Activated CD8-positive, alpha-beta memory T cell treated with anti-CD3 and anti-CD28 coated beads, Interleukin-2, amount 10 ng/mL, durations not matched to agents 7 days and 5 days (primary cell): ENCODE data around the gene SELENOT. TPM values are rescaled to one million over a fixed set of nuclear protein-coding genes. Genes with fewer than 3 reads are reported as not detected.
A peak's percentile ranks its signal among the peaks of the same experiment; 100 is the strongest.

Source experiments
- ATAC-seq: fragments of 150-1000 bp; cut with Tn5 transposase; one replicate; pipeline ENCODE4 v1.10.0; 2021; ENCODE audit warnings: moderate library complexity
- CTCF ChIA-PET: fragments of 350-600 bp; sonication (Branson Sonifier 250); formaldehyde crosslinking; loops from one replicate; lab custom pipeline; 2021; ENCODE audit warnings: antibody characterized with exemption; lab: Charles Lee
- DNase-seq: peaks from one replicate; pipeline ENCODE4 v3.0.0-alpha.2; 2020
- H3K27ac Mint-ChIP-seq: one replicate; pipeline ENCODE4 v1.8.0; 2021; ENCODE audit warnings: mild to moderate bottlenecking, mixed read lengths
- H3K27me3 Mint-ChIP-seq: one replicate; pipeline ENCODE4 v1.8.0; 2021; ENCODE audit warnings: mixed read lengths
- H3K36me3 Mint-ChIP-seq: one replicate; pipeline ENCODE4 v1.8.0; 2021; ENCODE audit warnings: mild to moderate bottlenecking, mixed read lengths
- H3K4me1 Mint-ChIP-seq: one replicate; pipeline ENCODE4 v1.8.0; 2021; ENCODE audit warnings: mixed read lengths
- H3K4me3 Mint-ChIP-seq: one replicate; pipeline ENCODE4 v1.8.0; 2021; ENCODE audit warnings: mild to moderate bottlenecking, moderate library complexity, mixed read lengths
- H3K9me3 Mint-ChIP-seq: one replicate; pipeline ENCODE4 v1.8.0; 2022; ENCODE audit warnings: low read depth, mixed read lengths
- total RNA-seq, 2 experiments: library from RNA; stranded (reverse); gene quantifications; one replicate each; pipeline ENCODE4 v1.2.3, GENCODE V29; 2021

Gene SELENOT, protein sequence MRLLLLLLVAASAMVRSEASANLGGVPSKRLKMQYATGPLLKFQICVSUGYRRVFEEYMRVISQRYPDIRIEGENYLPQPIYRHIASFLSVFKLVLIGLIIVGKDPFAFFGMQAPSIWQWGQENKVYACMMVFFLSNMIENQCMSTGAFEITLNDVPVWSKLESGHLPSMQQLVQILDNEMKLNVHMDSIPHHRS
- total RNA-seq, result 100 to 1,000 TPM in 1 of 2 experiments, 10 to 100 TPM in 1; 98.5 to 130 TPM

DNA sequence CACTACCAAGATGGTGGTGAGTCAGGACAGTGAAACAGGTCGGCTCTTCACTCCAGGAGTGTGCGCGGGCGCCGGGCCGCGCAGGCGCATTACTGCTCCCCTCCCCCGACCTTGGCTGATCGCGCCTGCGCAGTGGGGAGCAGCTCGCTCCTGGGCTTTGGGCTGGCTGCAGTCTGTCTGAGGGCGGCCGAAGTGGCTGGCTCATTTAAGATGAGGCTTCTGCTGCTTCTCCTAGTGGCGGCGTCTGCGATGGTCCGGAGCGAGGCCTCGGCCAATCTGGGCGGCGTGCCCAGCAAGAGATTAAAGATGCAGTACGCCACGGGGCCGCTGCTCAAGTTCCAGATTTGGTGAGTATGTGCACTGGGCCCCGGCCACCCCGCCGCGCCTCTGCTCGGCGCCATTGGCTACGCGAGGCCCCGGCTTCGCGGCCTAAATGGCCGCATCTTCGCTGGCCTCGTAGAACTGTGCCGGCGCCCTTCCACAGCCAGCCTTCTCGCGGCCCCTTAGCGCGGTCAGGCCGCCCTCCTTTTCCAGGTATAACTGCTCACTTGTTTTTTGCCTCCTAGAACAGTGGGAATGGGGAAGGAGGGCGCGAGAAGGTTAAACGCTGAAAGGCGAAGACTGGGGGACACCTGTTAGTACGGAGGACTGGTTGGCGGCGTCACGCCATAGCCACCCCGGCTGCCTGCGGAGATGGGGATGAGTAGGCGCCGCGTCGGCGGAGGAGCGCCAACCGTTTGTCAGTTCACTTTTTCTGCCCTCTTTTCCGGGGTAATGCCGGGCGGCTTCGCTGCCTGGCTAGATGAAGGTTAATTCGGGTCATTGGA is at the start of gene SELENOT:
SELENOT (plus strand) TSS at position 169 of the 827 bp plus-strand sequence; CDS start at position 211, 42 bp downstream.
- Mint-ChIP-seq H3K27me3 (no peaks in the 10 kb centered on the region), H3K36me3 (peaks cover 34% of the 10 kb centered on the region), H3K9me3 (no peaks in the 10 kb centered on the region), H3K4me1 (peaks cover 60% of the 10 kb centered on the region), H3K4me3 (peak within 1 kb of the TSS; percentile 86), H3K27ac (peak within 1 kb of the TSS; percentile 99)
- peak; percentile 95 for DNase-seq
- peak; percentile 91 for ATAC-seq
- CTCF ChIA-PET, result interaction anchor here (0.6 to 1.3 kb wide), 9 partner anchors 10 to 160 kb away, joined by 3 to 7 read pairs (median 4); partner anchors contain the start of genes SERP1 and SIAH2

DNA sequence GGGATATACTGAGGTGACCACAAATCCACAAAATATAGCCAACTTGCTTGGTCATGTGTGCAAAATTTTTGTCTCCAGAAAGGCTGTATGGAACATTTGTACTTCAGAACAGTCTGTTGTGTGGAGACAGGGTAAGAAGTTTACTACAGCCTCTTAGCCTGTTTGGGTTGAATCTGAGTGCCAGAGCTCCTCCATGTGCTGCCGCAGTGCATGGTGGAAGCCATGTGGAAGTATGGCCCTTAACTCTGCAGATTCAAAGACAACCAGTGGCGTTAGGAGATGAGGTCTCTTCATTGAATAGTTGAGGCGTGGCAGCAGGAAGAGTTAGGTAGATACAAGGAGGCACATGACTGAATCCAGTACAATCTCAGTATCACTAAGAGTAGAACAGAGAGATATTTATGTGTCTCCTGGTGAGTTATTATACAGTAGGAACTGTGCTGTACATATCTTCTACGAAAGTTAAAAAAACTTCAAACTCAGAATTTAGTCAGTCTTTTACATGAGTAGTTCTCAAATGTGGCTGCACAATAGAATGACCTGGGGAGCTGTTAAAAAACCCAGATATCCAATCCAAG is 47.2 kb upstream of the SELENOT start:
- ATAC-seq (peak; percentile 20), DNase-seq (no peak)
- peaks cover 55% of the 10 kb centered on the region for H3K36me3 Mint-ChIP-seq
- CTCF ChIA-PET, result interaction anchor here (1.3 kb wide), 1 partner anchor 10 kb away, joined by 3 read pairs; the partner anchor contains the start of genes EIF2A and SERP1
- peaks cover 36% of the 10 kb centered on the region for H3K4me1 Mint-ChIP-seq
- no peak overlapping the region for H3K4me3 Mint-ChIP-seq
- no peaks in the 10 kb centered on the region for H3K9me3 Mint-ChIP-seq
- H3K27ac Mint-ChIP-seq, result no peak overlapping the region
- H3K27me3 Mint-ChIP-seq, result no peaks in the 10 kb centered on the region

DNA sequence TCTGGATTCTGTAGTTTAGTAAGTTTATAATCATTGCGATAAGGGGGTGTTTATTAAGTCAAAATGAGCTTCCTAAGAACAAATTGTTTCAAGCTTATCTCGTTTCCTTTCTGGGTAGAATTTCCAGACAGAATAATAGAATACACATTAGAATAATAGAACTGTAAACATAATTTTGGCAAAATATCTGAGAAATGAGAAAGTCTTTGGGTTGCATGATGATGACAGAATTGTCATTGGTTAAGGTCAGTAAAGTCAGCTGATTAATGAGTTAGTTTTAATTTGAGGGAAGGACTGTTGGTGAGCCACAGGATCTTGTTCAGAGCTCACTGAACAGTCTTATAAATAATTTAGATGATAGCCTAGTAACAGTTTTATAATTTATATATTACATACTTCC is 46.3 kb upstream of the SELENOT start:
- ATAC-seq, result no peak
- no peaks in the 10 kb centered on the region for H3K9me3 Mint-ChIP-seq
- H3K27ac Mint-ChIP-seq, result no peak overlapping the region
- CTCF ChIA-PET, result interaction anchor here (1.3 kb wide), 1 partner anchor 10 kb away, joined by 3 read pairs; the partner anchor contains the start of genes EIF2A and SERP1
- peaks cover 33% of the 10 kb centered on the region for H3K4me1 Mint-ChIP-seq
- peaks cover 55% of the 10 kb centered on the region for H3K36me3 Mint-ChIP-seq
- no peak overlapping the region for H3K4me3 Mint-ChIP-seq
- H3K27me3 Mint-ChIP-seq, result no peaks in the 10 kb centered on the region
- no peak for DNase-seq

DNA sequence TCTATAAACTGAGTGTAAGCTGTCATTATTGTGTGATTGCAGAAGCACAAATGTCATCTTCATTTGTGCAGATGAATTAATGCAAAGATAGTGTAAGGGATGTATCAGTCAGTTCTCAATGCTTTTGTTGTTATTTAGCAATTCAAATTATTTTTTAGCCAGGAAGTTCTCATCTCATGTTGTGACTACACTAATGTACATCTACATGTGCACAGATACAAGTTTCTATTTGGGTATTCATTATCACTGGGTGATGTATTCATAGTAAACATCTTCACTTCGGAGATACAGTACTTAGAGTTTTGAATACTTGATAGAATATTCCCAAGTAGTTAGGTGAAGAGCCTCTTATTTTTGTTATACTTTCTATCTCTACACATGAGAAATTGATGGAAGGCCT is 45.4 kb upstream of the SELENOT start:
- no peaks in the 10 kb centered on the region for H3K27me3 Mint-ChIP-seq
- H3K36me3 Mint-ChIP-seq, result peaks cover 55% of the 10 kb centered on the region
- H3K4me1 Mint-ChIP-seq, result peaks cover 31% of the 10 kb centered on the region
- no peak overlapping the region for H3K4me3 Mint-ChIP-seq
- no peaks in the 10 kb centered on the region for H3K9me3 Mint-ChIP-seq
- no peak for ATAC-seq
- CTCF ChIA-PET, result no interaction called here
- no peak overlapping the region for H3K27ac Mint-ChIP-seq
- DNase-seq, result no peak

DNA sequence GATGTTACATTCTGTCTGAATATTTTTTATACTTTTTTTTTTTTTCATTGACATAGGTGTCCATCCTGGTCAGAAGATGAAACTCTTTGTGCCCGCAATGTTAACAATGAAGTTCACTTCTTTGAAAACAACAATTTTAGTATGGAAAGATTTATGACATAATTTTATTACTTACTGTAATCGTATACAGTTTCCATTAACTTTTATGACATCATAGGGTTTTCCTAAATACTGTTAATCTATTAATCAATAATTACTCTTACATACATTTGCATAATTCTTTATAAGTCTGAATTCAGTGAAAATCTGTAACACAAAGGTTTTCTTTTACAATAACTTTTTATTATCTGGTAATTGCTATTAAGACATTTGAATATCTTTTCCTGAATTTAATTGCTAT is 38.9 kb upstream of the SELENOT start:
- CTCF ChIA-PET, result interaction anchor here (1.4 kb wide), 1 partner anchor 12 kb away, joined by 3 read pairs; no protein-coding TSS in a partner anchor
- Mint-ChIP-seq H3K27me3 (no peaks in the 10 kb centered on the region), H3K9me3 (no peaks in the 10 kb centered on the region), H3K27ac (no peak overlapping the region), H3K4me3 (no peak overlapping the region), H3K36me3 (peaks cover 40% of the 10 kb centered on the region), H3K4me1 (peaks cover 6% of the 10 kb centered on the region)
- ATAC-seq (no peak), DNase-seq (no peak)

DNA sequence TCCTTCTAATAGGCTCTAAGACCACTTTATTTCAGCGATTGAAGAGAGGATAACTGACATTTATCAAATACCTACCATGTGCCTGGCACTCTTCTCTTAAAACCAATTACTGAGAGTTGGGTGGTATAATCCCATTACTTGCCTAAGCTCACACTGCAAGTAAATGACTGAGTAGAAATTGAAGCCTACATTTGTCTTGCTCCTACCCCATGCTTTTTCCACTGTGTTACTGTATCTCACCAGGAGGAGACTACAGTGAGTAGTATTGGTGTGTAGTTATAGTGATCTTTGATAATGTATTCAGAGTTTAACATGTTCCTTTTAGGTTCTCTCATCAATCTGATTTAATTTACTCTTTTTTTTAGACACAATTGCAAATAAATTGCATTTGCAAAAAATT is 35.8 kb upstream of the SELENOT start:
- H3K9me3 Mint-ChIP-seq, result no peaks in the 10 kb centered on the region
- no peaks in the 10 kb centered on the region for H3K4me1 Mint-ChIP-seq
- no peak for ATAC-seq
- H3K27ac Mint-ChIP-seq, result no peak overlapping the region
- no peak overlapping the region for H3K4me3 Mint-ChIP-seq
- H3K27me3 Mint-ChIP-seq, result no peaks in the 10 kb centered on the region
- DNase-seq, result no peak
- CTCF ChIA-PET, result interaction anchor here (1.3 to 1.9 kb wide), 2 partner anchors 8 to 10 kb away, joined by 3 to 4 read pairs; no protein-coding TSS in a partner anchor
- peaks cover 43% of the 10 kb centered on the region for H3K36me3 Mint-ChIP-seq

DNA sequence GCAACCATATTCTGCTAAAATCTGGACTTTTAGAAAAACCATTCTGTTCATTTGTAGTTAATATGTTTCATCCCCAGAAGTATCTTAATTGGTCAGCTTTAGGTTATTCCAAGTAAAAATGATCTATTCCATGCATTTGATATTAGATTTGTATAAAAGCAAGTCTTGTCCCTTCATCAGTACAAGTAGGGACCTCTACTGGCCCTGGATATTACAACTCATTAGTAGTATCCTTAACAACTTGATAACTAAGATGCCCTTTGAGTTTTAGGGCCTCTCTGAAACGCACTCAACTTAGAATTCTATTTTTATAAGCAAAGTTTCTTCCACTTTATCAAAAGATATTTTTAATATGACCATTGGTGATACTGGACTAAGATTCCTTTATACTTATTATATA is 25.3 kb upstream of the SELENOT start:
- Mint-ChIP-seq H3K36me3 (peaks cover 52% of the 10 kb centered on the region), H3K27ac (no peak overlapping the region), H3K4me3 (no peak overlapping the region), H3K4me1 (peaks cover 28% of the 10 kb centered on the region), H3K9me3 (no peaks in the 10 kb centered on the region), H3K27me3 (no peaks in the 10 kb centered on the region)
- CTCF ChIA-PET, result interaction anchor here (1.3 to 2.1 kb wide), 2 partner anchors 11 to 12 kb away, joined by 4 to 8 read pairs; no protein-coding TSS in a partner anchor
- ATAC-seq (no peak), DNase-seq (no peak)

DNA sequence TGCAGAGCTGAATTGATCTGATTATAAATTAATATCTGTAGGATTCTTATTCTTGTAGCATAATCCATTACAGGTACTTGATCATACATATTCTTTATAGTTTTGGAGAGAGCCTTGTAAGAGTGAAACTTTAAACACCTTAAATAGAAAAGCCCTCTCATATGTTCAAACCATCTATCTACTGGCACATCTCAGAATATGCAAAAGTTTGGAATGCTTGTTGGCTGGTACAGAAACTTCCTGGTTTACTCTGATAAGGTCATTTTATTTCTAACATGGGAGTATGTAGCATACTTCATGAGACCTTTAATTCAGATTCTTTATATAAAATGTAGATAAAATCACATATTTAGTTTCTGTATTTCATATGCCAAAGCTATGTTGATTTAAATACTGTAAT is 21.9 kb upstream of the SELENOT start:
- no peak overlapping the region for H3K27ac Mint-ChIP-seq
- ATAC-seq (no peak), DNase-seq (no peak)
- CTCF ChIA-PET, result no interaction called here
- peaks cover 58% of the 10 kb centered on the region for H3K36me3 Mint-ChIP-seq
- peaks cover 31% of the 10 kb centered on the region for H3K4me1 Mint-ChIP-seq
- no peak overlapping the region for H3K4me3 Mint-ChIP-seq
- H3K9me3 Mint-ChIP-seq, result no peaks in the 10 kb centered on the region
- H3K27me3 Mint-ChIP-seq, result no peaks in the 10 kb centered on the region

DNA sequence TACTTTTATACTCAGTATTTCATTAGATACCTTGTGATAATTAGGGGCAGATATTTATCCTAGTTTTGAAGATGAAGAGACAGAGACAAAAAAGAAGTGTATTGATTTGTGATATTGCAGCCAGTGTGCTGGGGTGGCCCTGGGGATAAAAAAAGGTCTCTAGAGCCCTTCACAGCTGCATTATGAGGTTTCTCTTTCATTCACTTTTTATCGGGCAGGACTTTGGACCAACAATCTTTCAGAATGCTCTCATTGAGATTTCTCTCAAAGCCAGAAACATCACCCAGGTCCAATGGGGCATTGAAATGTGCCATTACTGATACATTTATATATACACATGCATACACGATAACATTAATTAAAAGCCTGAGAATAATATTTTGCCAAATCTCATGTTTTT is 20.5 kb upstream of the SELENOT start:
- ATAC-seq (peak; percentile 37), DNase-seq (no peak)
- Mint-ChIP-seq H3K36me3 (peaks cover 48% of the 10 kb centered on the region), H3K4me1 (peaks cover 20% of the 10 kb centered on the region), H3K4me3 (peak overlapping the region; percentile 41), H3K27ac (peak overlapping the region; percentile 87), H3K27me3 (no peaks in the 10 kb centered on the region), H3K9me3 (no peaks in the 10 kb centered on the region)
- CTCF ChIA-PET, result no interaction called here

DNA sequence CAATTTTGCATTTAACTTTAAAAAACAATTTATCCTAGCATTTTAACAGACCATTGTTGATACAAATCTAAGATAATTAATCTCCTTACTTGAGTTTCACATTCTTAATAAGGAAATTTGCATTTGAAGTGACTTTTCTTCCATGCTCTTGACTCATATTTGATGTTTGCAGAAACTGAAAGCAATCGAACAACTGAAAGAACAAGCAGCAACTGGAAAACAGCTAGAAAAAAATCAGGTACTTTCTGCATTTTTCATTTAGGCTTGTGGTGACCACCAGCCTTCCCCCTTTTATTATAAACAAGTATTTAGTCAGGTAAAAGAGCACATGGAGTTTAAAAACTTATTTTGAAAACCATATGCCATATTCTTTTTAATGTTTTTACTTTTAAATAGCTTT is 20.1 kb upstream of the SELENOT start:
- ATAC-seq (peak; percentile 72), DNase-seq (no peak)
- CTCF ChIA-PET, result no interaction called here
- Mint-ChIP-seq H3K9me3 (no peaks in the 10 kb centered on the region), H3K27ac (peak overlapping the region; percentile 87), H3K36me3 (peaks cover 45% of the 10 kb centered on the region), H3K4me3 (peak overlapping the region; percentile 41), H3K4me1 (peaks cover 16% of the 10 kb centered on the region), H3K27me3 (no peaks in the 10 kb centered on the region)

DNA sequence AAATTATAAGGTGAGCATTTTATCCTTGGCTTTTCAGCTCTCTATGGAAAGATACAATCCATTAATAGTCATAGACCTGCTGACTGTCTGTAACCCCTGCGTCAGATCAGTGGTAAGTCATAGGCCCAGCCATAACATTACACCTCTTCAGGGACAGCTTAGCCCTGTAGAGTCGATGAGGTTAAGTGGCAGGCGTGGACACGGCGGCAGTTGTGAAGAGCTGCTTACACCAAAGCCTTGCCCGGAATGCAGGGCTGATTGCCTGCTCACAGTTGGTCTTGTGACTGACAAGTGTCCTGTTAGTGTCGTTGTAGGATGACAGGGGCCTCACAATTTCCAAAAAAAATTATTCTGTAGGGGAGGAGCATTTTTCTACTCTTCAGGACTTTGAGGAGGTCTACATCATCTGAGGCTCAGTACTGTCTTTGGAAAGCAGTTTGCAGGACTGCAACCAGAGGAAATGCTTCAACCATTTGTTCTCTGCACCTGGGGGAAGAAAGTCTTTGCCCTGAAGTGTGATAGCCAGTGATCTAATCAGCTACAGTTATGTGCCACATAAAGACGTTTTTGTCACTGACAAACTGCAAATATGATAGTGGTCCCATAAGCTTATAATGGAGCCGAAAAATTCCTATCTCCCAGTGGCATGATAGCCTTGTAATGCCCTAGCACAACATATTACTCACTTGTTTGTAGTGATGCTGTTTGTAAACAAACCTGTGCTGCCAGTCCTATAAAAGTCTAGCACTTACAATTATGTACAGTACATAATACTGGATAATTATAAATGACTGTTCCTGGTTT is 14.9 kb upstream of the SELENOT start:
- H3K27me3 Mint-ChIP-seq, result no peaks in the 10 kb centered on the region
- no peak for ATAC-seq
- peaks cover 17% of the 10 kb centered on the region for H3K4me1 Mint-ChIP-seq
- no peaks in the 10 kb centered on the region for H3K9me3 Mint-ChIP-seq
- CTCF ChIA-PET, result interaction anchor here (1.5 to 1.6 kb wide), 2 partner anchors 11 to 14 kb away, joined by 4 to 8 read pairs; partner anchors contain the start of gene SELENOT
- peak overlapping the region; percentile 52 for H3K27ac Mint-ChIP-seq
- no peak for DNase-seq
- H3K36me3 Mint-ChIP-seq, result peaks cover 29% of the 10 kb centered on the region
- no peak overlapping the region for H3K4me3 Mint-ChIP-seq

DNA sequence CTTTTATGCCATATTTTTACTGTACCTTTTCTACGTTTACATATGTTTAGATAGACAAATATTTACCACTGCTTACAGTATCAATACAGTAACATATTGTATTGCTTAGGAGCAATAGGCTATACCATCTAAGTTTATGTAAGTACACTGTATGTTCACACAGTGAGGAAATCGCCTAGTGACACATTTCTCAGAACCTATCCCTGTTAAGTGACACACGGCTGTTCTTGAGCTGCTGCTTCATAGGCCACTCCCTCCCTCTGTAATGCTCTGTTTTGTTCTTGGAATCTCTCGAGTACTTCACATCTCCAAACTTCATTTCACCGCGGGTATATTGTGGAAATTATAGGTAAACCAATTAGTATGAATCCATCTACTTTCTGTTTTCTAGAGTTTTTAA is 13.4 kb upstream of the SELENOT start:
- Mint-ChIP-seq H3K27me3 (no peaks in the 10 kb centered on the region), H3K27ac (no peak overlapping the region), H3K4me3 (no peak overlapping the region), H3K9me3 (no peaks in the 10 kb centered on the region), H3K4me1 (peaks cover 16% of the 10 kb centered on the region), H3K36me3 (peaks cover 20% of the 10 kb centered on the region)
- DNase-seq, result no peak
- ATAC-seq, result peak; percentile 62
- CTCF ChIA-PET, result interaction anchor here (1.5 kb wide), 1 partner anchor 13 kb away, joined by 8 read pairs; no protein-coding TSS in a partner anchor
